PFSK-1 (cell line): ENCODE results near the gene ST8SIA6.

Experiments
- FOXP2 ChIP-seq: optimal IDR thresholded peaks from 2 replicates; pipeline ENCODE3; 2011; ENCODE audit warnings: borderline replicate concordance, control low read depth, inconsistent platforms; ENCODE audit not compliant: insufficient read depth; ENCODE audit errors: extremely low read length, extremely low read depth
- POLR2AphosphoS5 ChIP-seq: IDR thresholded peaks from 2 replicates; pipeline ENCODE4 v1.6.1; 2012; ENCODE audit warnings: low read depth, mild to moderate bottlenecking, control low read depth, low read length, moderate library complexity
- REST ChIP-seq, 2 experiments: IDR thresholded peaks; 2 replicates each; pipeline versions ENCODE4 v1.6.1 to v1.8.0; 2011 to 2012; ENCODE audit warnings: low read depth in 2 of 2, low read length in 2 of 2, control low read depth in 1 of 2, inconsistent platforms in 1 of 2, mild to moderate bottlenecking in 1 of 2, moderate library complexity in 1 of 2; ENCODE audit not compliant: insufficient read depth in 1 of 2
- SIN3A ChIP-seq: IDR thresholded peaks from 2 replicates; pipeline ENCODE4 v1.6.1; 2012; ENCODE audit warnings: mild to moderate bottlenecking, low read length, moderate library complexity, borderline replicate concordance; ENCODE audit not compliant: insufficient read depth
- TAF1 ChIP-seq: IDR thresholded peaks from 2 replicates; pipeline ENCODE4 v1.6.1; 2012; ENCODE audit warnings: low read length, control low read depth, borderline replicate concordance; ENCODE audit not compliant: insufficient read depth

ST8SIA6 gene

GRCh38 chr10:17457083-17457482 lies 2.7 kb upstream of the ST8SIA6 start:
- TF ChIP-seq REST (IDR thresholded peaks at IDR 0.05; ENCODE audit: insufficient read depth in 1 of 2, low read depth in 2 of 2, low read length in 2 of 2) = no peak
- no peak for TF ChIP-seq FOXP2
- no peak for TF ChIP-seq TAF1
- no peak for TF ChIP-seq POLR2AphosphoS5
- no peak for TF ChIP-seq SIN3A

- TF ChIP-seq REST (IDR thresholded peaks at IDR 0.05; ENCODE audit: insufficient read depth in 1 of 2, low read depth in 2 of 2, low read length in 2 of 2) (no peak), SIN3A (no peak), POLR2AphosphoS5 (no peak), FOXP2 (no peak), TAF1 (no peak)
Observed at GRCh38 chr10:17456032-17456548, 1.7 kb upstream of the ST8SIA6 start.

- TF ChIP-seq TAF1 = no peak
- TF ChIP-seq SIN3A = no peak
- no peak for TF ChIP-seq POLR2AphosphoS5
- no peak for TF ChIP-seq FOXP2
- TF ChIP-seq REST (IDR thresholded peaks at IDR 0.05; ENCODE audit: insufficient read depth in 1 of 2, low read depth in 2 of 2, low read length in 2 of 2) = no peak
Observed at GRCh38 chr10:17455015-17455520, 673 bp upstream of the ST8SIA6 start.

- no peak for TF ChIP-seq POLR2AphosphoS5
- TF ChIP-seq REST (IDR thresholded peaks at IDR 0.05; ENCODE audit: insufficient read depth in 1 of 2, low read depth in 2 of 2, low read length in 2 of 2) = no peak
- no peak for TF ChIP-seq FOXP2
- TF ChIP-seq TAF1 = no peak
- TF ChIP-seq SIN3A = no peak
Observed at GRCh38 chr10:17453373-17454091, 863 bp downstream of the ST8SIA6 start.
